Measurements from ENCODE around the gene MDGA2. TPM values are rescaled to one million over a fixed set of nuclear protein-coding genes. Genes with fewer than 3 reads are reported as not detected.

The MDGA2 gene
- total and polyA plus RNA-seq, 2 donors (not counting 1 experiment from before 2014, with no cell fraction given) = not detected

DNA sequence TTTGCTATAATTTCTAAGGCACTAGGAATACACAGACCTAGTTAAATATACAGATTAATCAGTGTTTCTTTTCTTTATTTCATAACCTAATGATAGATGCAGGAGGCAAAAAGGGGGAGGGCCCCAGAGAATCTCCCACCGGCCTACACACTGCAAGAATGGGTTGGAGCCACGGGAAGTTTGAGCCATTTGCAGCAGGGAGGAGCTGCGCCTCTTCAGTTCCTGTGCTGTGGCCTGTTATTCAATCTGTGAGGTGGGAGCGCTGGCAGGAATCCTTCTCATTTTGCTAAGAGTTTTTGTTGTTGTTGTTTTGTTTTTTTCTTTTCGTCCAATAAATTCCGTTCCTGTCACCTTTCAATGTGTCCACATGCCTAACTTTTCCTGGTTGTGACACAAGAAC, 772.6 kb downstream of the MDGA2 start:
- no peak overlapping the region for H2AFZ ChIP-seq (ENCODE audit: low read length)
- H3K9ac ChIP-seq (ENCODE audit: insufficient read depth, low read length) = no peak overlapping the region
- no peaks in the 10 kb centered on the region for H3K4me1 ChIP-seq (ENCODE audit: control insufficient read depth, extremely low read depth, insufficient read depth, low read length)
- H3K9me3 ChIP-seq (ENCODE audit: control insufficient read depth, insufficient read depth, low read depth, low read length) = no peaks in the 10 kb centered on the region
- H3K4me3 ChIP-seq (replicated peaks in 1 of 4; ENCODE audit: control extremely low read depth in 1 of 4, insufficient read depth in 1 of 4, low read depth in 3 of 4, low read length in 4 of 4) = no peak overlapping the region
- TF ChIP-seq, protein P1, sequence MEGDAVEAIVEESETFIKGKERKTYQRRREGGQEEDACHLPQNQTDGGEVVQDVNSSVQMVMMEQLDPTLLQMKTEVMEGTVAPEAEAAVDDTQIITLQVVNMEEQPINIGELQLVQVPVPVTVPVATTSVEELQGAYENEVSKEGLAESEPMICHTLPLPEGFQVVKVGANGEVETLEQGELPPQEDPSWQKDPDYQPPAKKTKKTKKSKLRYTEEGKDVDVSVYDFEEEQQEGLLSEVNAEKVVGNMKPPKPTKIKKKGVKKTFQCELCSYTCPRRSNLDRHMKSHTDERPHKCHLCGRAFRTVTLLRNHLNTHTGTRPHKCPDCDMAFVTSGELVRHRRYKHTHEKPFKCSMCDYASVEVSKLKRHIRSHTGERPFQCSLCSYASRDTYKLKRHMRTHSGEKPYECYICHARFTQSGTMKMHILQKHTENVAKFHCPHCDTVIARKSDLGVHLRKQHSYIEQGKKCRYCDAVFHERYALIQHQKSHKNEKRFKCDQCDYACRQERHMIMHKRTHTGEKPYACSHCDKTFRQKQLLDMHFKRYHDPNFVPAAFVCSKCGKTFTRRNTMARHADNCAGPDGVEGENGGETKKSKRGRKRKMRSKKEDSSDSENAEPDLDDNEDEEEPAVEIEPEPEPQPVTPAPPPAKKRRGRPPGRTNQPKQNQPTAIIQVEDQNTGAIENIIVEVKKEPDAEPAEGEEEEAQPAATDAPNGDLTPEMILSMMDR (conservative IDR thresholded peaks at IDR 0.05 in 1 of 2, IDR thresholded peaks at IDR 0.05 in 1 of 2; ENCODE audit: low read depth in 1 of 2, low read length in 2 of 2) = no peak
- TF ChIP-seq EZH2 (IDR thresholded peaks at IDR 0.05; ENCODE audit: low read length, missing control alignments) = no peak
- H3K27ac ChIP-seq (ENCODE audit: insufficient read depth, low read length) = no peak overlapping the region
- no peaks in the 10 kb centered on the region for H3K36me3 ChIP-seq (ENCODE audit: control insufficient read depth, insufficient read depth, low read length)
- no peaks in the 10 kb centered on the region for H4K20me1 ChIP-seq (ENCODE audit: control insufficient read depth, extremely low read depth, insufficient read depth, low read length)
- no peaks in the 10 kb centered on the region for H3K27me3 ChIP-seq (ENCODE audit: control insufficient read depth, insufficient read depth, low read length)
- no peaks in the 10 kb centered on the region for H3K79me2 ChIP-seq (ENCODE audit: control insufficient read depth, insufficient read depth, low read length)
- H3K4me2 ChIP-seq (ENCODE audit: extremely low read depth, insufficient read depth, low read length) = no peak overlapping the region
- no peak for DNase-seq (ENCODE audit: low read depth in 2 of 2)

DNA sequence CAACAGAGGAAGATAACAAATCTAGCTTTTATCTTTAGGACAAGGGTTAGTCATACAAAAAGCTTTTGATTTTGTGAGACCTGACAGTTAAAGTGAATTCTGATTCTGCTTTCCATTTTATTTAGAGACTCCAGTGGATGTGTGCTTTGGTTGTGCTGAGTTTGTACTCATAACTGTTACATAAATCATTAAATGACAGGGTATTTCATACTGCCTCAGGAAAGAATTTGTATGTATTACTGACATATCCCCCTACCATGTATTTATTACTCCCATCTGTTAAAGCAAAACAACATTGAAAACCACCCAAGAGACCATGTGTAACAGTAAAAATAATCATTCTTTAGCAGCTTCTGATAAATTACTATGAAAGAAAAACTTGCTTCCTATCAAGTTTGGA, 780.9 kb downstream of the MDGA2 start:
- no peaks in the 10 kb centered on the region for H4K20me1 ChIP-seq (ENCODE audit: control insufficient read depth, extremely low read depth, insufficient read depth, low read length)
- H3K9me3 ChIP-seq (ENCODE audit: control insufficient read depth, insufficient read depth, low read depth, low read length) = no peaks in the 10 kb centered on the region
- TF ChIP-seq, protein P1 (conservative IDR thresholded peaks at IDR 0.05 in 1 of 2, IDR thresholded peaks at IDR 0.05 in 1 of 2; ENCODE audit: low read depth in 1 of 2, low read length in 2 of 2) = no peak
- no peak for TF ChIP-seq EZH2 (IDR thresholded peaks at IDR 0.05; ENCODE audit: low read length, missing control alignments)
- no peaks in the 10 kb centered on the region for H3K79me2 ChIP-seq (ENCODE audit: control insufficient read depth, insufficient read depth, low read length)
- H3K4me1 ChIP-seq (ENCODE audit: control insufficient read depth, extremely low read depth, insufficient read depth, low read length) = no peaks in the 10 kb centered on the region
- no peak overlapping the region for H3K27ac ChIP-seq (ENCODE audit: insufficient read depth, low read length)
- H3K36me3 ChIP-seq (ENCODE audit: control insufficient read depth, insufficient read depth, low read length) = no peaks in the 10 kb centered on the region
- DNase-seq (ENCODE audit: low read depth in 2 of 2) = no peak
- H3K9ac ChIP-seq (ENCODE audit: insufficient read depth, low read length) = no peak overlapping the region
- H2AFZ ChIP-seq (ENCODE audit: low read length) = no peak overlapping the region
- no peaks in the 10 kb centered on the region for H3K27me3 ChIP-seq (ENCODE audit: control insufficient read depth, insufficient read depth, low read length)
- no peak overlapping the region for H3K4me2 ChIP-seq (ENCODE audit: extremely low read depth, insufficient read depth, low read length)
- H3K4me3 ChIP-seq (replicated peaks in 1 of 4; ENCODE audit: control extremely low read depth in 1 of 4, insufficient read depth in 1 of 4, low read depth in 3 of 4, low read length in 4 of 4) = no peak overlapping the region

DNA sequence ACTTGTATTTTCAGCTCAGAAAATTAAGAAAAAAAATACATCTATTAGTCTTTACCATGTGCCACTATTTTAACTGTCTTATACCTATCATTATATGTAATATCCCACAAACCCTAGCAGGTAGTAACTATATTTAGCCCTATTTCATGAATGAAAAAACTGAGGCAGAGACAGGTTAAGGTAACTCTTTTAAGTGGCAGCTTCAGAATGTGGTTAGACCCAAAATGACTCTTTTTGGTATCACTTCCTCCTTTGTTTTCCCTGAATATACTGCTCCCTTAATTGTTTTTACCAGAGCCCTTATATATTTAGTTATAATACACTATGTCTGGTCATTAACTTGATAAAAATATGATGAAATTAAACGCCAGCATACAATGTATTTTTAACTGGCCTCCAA, 788.3 kb downstream of the MDGA2 start:
- H3K4me3 ChIP-seq (replicated peaks in 1 of 4; ENCODE audit: control extremely low read depth in 1 of 4, insufficient read depth in 1 of 4, low read depth in 3 of 4, low read length in 4 of 4) = no peak overlapping the region
- no peak overlapping the region for H3K27ac ChIP-seq (ENCODE audit: insufficient read depth, low read length)
- no peaks in the 10 kb centered on the region for H4K20me1 ChIP-seq (ENCODE audit: control insufficient read depth, extremely low read depth, insufficient read depth, low read length)
- no peak overlapping the region for H3K9ac ChIP-seq (ENCODE audit: insufficient read depth, low read length)
- no peaks in the 10 kb centered on the region for H3K27me3 ChIP-seq (ENCODE audit: control insufficient read depth, insufficient read depth, low read length)
- H3K9me3 ChIP-seq (ENCODE audit: control insufficient read depth, insufficient read depth, low read depth, low read length) = no peaks in the 10 kb centered on the region
- no peak for TF ChIP-seq EZH2 (IDR thresholded peaks at IDR 0.05; ENCODE audit: low read length, missing control alignments)
- TF ChIP-seq, protein P1 (conservative IDR thresholded peaks at IDR 0.05 in 1 of 2, IDR thresholded peaks at IDR 0.05 in 1 of 2; ENCODE audit: low read depth in 1 of 2, low read length in 2 of 2) = no peak
- no peak for DNase-seq (ENCODE audit: low read depth in 2 of 2)
- H3K36me3 ChIP-seq (ENCODE audit: control insufficient read depth, insufficient read depth, low read length) = no peaks in the 10 kb centered on the region
- no peaks in the 10 kb centered on the region for H3K4me1 ChIP-seq (ENCODE audit: control insufficient read depth, extremely low read depth, insufficient read depth, low read length)
- no peak overlapping the region for H2AFZ ChIP-seq (ENCODE audit: low read length)
- no peaks in the 10 kb centered on the region for H3K79me2 ChIP-seq (ENCODE audit: control insufficient read depth, insufficient read depth, low read length)
- H3K4me2 ChIP-seq (ENCODE audit: extremely low read depth, insufficient read depth, low read length) = no peak overlapping the region
